SK-N-SH (cell line): ENCODE results near the gene CLEC20A. TPM values are rescaled to one million over a fixed set of nuclear protein-coding genes. Genes with fewer than 3 reads are reported as not detected.

ENCODE experiments used
- CTCF ChIA-PET: fragments of 300-600, 350-600 bp; formaldehyde crosslinking; extraction: SDS; loops from one replicate; lab custom pipeline; 2021; lab: Yijun Ruan, JAX
- POLR2A ChIA-PET: fragments of 350-600 bp; sonication (Branson Sonifier 250); formaldehyde crosslinking; extraction: SDS; loops from one replicate; lab custom pipeline; 2020; ENCODE audit warnings: antibody characterized with exemption, inconsistent platforms; lab: Yijun Ruan, JAX
- DNase-seq: peaks from one replicate; pipeline ENCODE4 v3.0.0; 2012
- H2AFZ ChIP-seq: fragments of 200-600 bp; sonication (generic); 2 replicates; pipeline ENCODE4 v1.8.1; 2016; ENCODE audit warnings: antibody characterized with exemption, mild to moderate bottlenecking, low read depth
- H3F3A ChIP-seq: fragments of 200-600 bp; sonication (generic); replicated peaks from 2 replicates; pipeline ENCODE3; 2016; ENCODE audit warnings: antibody characterized with exemption, mild to moderate bottlenecking; ENCODE audit not compliant: insufficient read depth
- H3K27ac ChIP-seq, 2 experiments: fragments of 200-500 bp in 1 of 2; fragments of 200-600 bp in 1 of 2; sonication (Bioruptor generic) in 1 of 2; sonication (generic), shearing (Covaris generic) in 1 of 2; 2 replicates each; pipeline versions ENCODE4 v1.5.1 to v1.6.1; 2014 to 2016; ENCODE audit warnings: low read depth in 2 of 2, inconsistent platforms in 1 of 2, low read length in 1 of 2, mild to moderate bottlenecking in 1 of 2, mixed read lengths in 1 of 2
- H3K27me3 ChIP-seq: fragments of 200-600 bp; sonication (generic), shearing (Covaris generic); 2 replicates; pipeline ENCODE4 v1.6.1; 2016; ENCODE audit warnings: mixed run types; ENCODE audit not compliant: insufficient read depth
- H3K36me3 ChIP-seq, 2 experiments: fragments of 200-500 bp in 1 of 2; fragments of 200-600 bp in 1 of 2; sonication (Bioruptor generic) in 1 of 2; sonication (generic) in 1 of 2; replicated peaks in 1 of 2; 2 replicates each; pipeline versions ENCODE3 to v1.5.1; 2014 to 2016; ENCODE audit warnings: low read length in 1 of 2, mild to moderate bottlenecking in 1 of 2; ENCODE audit not compliant: insufficient read depth in 2 of 2, control insufficient read depth in 1 of 2
- H3K4me1 ChIP-seq, 2 experiments: fragments of 200-500 bp in 1 of 2; fragments of 200-600 bp in 1 of 2; sonication (Bioruptor generic) in 1 of 2; sonication (generic), shearing (Covaris generic) in 1 of 2; 2 replicates each; pipeline versions ENCODE4 v1.5.1 to v1.6.1; 2014 to 2016; ENCODE audit warnings: low read depth in 1 of 2, low read length in 1 of 2, mixed run types in 1 of 2; ENCODE audit not compliant: insufficient read depth in 2 of 2, control insufficient read depth in 1 of 2
- H3K4me2 ChIP-seq: fragments of 200-600 bp; sonication (generic), shearing (Covaris generic); 2 replicates; pipeline ENCODE4 v1.6.1; 2017; ENCODE audit warnings: mixed run types
- H3K4me3 ChIP-seq, 2 experiments: fragments of 200-500 bp in 1 of 2; fragments of 200-600 bp in 1 of 2; sonication (Bioruptor generic) in 1 of 2; sonication (generic), shearing (Covaris generic) in 1 of 2; 2 replicates each; pipeline versions ENCODE4 v1.5.1 to v1.8.1; 2014 to 2016; ENCODE audit warnings: low read depth in 2 of 2, inconsistent platforms in 1 of 2, low read length in 1 of 2, mild to moderate bottlenecking in 1 of 2, mixed read lengths in 1 of 2, moderate library complexity in 1 of 2
- H3K79me2 ChIP-seq: fragments of 200-600 bp; sonication (generic); 2 replicates; pipeline ENCODE4 v1.8.1; 2017; ENCODE audit warnings: mild to moderate bottlenecking; ENCODE audit not compliant: insufficient read depth
- H3K9ac ChIP-seq: fragments of 200-600 bp; sonication (generic); 2 replicates; pipeline ENCODE4 v1.6.1; 2017; ENCODE audit warnings: mixed run types
- H3K9me2 ChIP-seq: fragments of 200-600 bp; sonication (generic); 2 replicates; pipeline ENCODE4 v1.6.1; 2017; ENCODE audit warnings: mixed run types
- H3K9me3 ChIP-seq: fragments of 200-600 bp; sonication (generic); 2 replicates; pipeline ENCODE4 v1.6.1; 2017; ENCODE audit warnings: mixed run types, mild to moderate bottlenecking, moderate library complexity
- H4K20me1 ChIP-seq: fragments of 200-600 bp; sonication (generic); 2 replicates; pipeline ENCODE4 v1.6.1; 2017; ENCODE audit warnings: mild to moderate bottlenecking, mixed run types; ENCODE audit not compliant: insufficient read depth
- ELF1 ChIP-seq: IDR thresholded peaks from 2 replicates; pipeline ENCODE4 v1.4.0; 2012
- NFIC ChIP-seq: IDR thresholded peaks from 2 replicates; pipeline ENCODE4 v1.4.0; 2012; ENCODE audit warnings: borderline replicate concordance
- NRF1 ChIP-seq: IDR thresholded peaks from 2 replicates; pipeline ENCODE4 v1.6.1; 2012; ENCODE audit warnings: low read depth, mild to moderate bottlenecking, low read length
- RCOR1 ChIP-seq: fragments of 150-350 bp; IDR thresholded peaks from 2 replicates; pipeline ENCODE4 v1.6.1; 2017; ENCODE audit warnings: antibody characterized with exemption, low read length
- REST ChIP-seq: IDR thresholded peaks from 2 replicates; pipeline ENCODE4 v1.6.1; 2012; ENCODE audit warnings: mild to moderate bottlenecking, low read depth, low read length, moderate library complexity
- SIN3A ChIP-seq: IDR thresholded peaks from 2 replicates; pipeline ENCODE4 v1.6.1; 2012; ENCODE audit warnings: low read depth, mild to moderate bottlenecking, low read length, moderate library complexity, borderline replicate concordance
- SMC3 ChIP-seq: IDR thresholded peaks from 2 replicates; pipeline ENCODE4 v1.6.1; 2012; ENCODE audit warnings: low read depth, low read length, improper control_type of control experiment
- WGBS: methylation state at CpG from one replicate; pipeline ENCODE4 v1.1.6; 2017; ENCODE audit warnings: low lambda C conversion rate; 5-methylcytosine and 5-hydroxymethylcytosine counted together
- polyA plus RNA-seq, 3 experiments: library from polyadenylated mRNA; depleted of rRNA; stranded (reverse); fragments of >200 nt; gene quantifications; 2 replicates each; pipeline ENCODE4 v1.2.3, GENCODE V29; 2012
- TF ChIP-seq, protein P1 (sequence below): fragments of 200-600 bp; sonication (generic); IDR thresholded peaks from 2 replicates; pipeline ENCODE4 v1.6.1; 2017; ENCODE audit warnings: antibody characterized with exemption, mild to moderate bottlenecking, moderate library complexity

Gene CLEC20A
- polyA plus RNA-seq, 1 of the 3 experiments (the other 2 are of a cell fraction): not detected

- ChIA-PET CTCF (interaction anchor here (0.6 to 3.6 kb wide), 30 partner anchors 9 to 502 kb away, joined by 3 to 24 read pairs (median 6); partner anchors contain the start of gene TEX35), POLR2A (no interaction called here)
- no peaks in the 10 kb centered on the region for H3K79me2 ChIP-seq
- no peaks in the 10 kb centered on the region for H3K4me1 ChIP-seq
- H3F3A ChIP-seq: no peaks in the 10 kb centered on the region
- DNase-seq: no peak
- H3K4me2 ChIP-seq: no peak overlapping the region
- TF ChIP-seq NFIC: no peak
- no peak for TF ChIP-seq ELF1
- no peak for TF ChIP-seq SMC3
- TF ChIP-seq NRF1: no peak
- TF ChIP-seq RCOR1: no peak
- TF ChIP-seq SIN3A: no peak
- TF ChIP-seq REST: no peak
- H2AFZ ChIP-seq: no peak overlapping the region
- H3K27me3 ChIP-seq: no peaks in the 10 kb centered on the region
- H4K20me1 ChIP-seq: no peaks in the 10 kb centered on the region
- H3K9me2 ChIP-seq: no peaks in the 10 kb centered on the region
- H3K27ac ChIP-seq: no peak overlapping the region
- H3K4me3 ChIP-seq: no peak overlapping the region
- no peaks in the 10 kb centered on the region for H3K36me3 ChIP-seq
- no peak overlapping the region for H3K9ac ChIP-seq
- WGBS: 72% methylated on average over 2 of the region's 10 CpGs
- no peaks in the 10 kb centered on the region for H3K9me3 ChIP-seq
Observed at GRCh38 chr1:178500936-178501554, 4.3 kb upstream of the CLEC20A start.

DNA sequence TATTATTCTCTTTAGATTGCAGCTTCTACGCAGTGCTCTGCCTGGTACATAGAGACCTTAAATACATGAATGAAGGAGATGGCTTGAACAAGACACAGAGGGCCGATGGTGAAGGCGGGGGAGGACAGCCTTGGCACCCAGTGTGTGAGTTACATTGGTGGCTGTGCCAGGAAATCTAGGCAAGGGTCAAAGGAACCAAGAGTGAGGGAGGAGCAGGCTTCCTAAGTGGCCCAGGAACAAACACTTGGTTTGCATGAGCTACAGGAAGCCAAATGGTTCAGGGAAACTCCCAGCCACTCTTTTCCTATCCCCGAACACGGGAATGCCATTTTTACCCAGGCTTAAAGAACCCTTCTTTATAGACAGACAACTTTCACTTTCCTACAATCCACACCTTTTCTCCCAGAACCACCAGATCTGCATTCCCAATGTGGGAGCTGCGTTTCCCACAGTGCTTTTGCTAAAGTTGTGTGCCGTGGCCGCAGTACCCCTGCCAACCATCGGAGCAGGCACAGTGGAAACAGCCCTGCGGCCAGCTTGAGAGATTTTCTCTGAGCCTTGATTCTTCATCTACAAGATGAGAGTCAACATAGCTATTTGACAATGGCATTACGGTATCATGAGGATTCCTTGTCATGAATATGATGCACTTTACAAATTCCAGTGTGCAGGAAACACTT lies 3.5 kb upstream of the CLEC20A start:
- H3K9me2 ChIP-seq: no peaks in the 10 kb centered on the region
- no peak for DNase-seq
- H3K36me3 ChIP-seq: no peaks in the 10 kb centered on the region
- H3K4me2 ChIP-seq: no peak overlapping the region
- no peaks in the 10 kb centered on the region for H3K9me3 ChIP-seq
- H3K4me1 ChIP-seq: no peaks in the 10 kb centered on the region
- WGBS: 92% methylated on average over 11 of the region's 11 CpGs
- no peaks in the 10 kb centered on the region for H3K27me3 ChIP-seq
- no peak overlapping the region for H3K9ac ChIP-seq
- POLR2A ChIA-PET: no interaction called here
- no peaks in the 10 kb centered on the region for H3K79me2 ChIP-seq
- H2AFZ ChIP-seq: no peak overlapping the region
- H3K4me3 ChIP-seq: no peak overlapping the region
- CTCF ChIA-PET: interaction anchor here (0.9 to 3.6 kb wide), 18 partner anchors 10 to 207 kb away, joined by 3 to 24 read pairs (median 13); no protein-coding TSS in a partner anchor
- H3K27ac ChIP-seq: no peak overlapping the region
- TF ChIP-seq, protein P1, sequence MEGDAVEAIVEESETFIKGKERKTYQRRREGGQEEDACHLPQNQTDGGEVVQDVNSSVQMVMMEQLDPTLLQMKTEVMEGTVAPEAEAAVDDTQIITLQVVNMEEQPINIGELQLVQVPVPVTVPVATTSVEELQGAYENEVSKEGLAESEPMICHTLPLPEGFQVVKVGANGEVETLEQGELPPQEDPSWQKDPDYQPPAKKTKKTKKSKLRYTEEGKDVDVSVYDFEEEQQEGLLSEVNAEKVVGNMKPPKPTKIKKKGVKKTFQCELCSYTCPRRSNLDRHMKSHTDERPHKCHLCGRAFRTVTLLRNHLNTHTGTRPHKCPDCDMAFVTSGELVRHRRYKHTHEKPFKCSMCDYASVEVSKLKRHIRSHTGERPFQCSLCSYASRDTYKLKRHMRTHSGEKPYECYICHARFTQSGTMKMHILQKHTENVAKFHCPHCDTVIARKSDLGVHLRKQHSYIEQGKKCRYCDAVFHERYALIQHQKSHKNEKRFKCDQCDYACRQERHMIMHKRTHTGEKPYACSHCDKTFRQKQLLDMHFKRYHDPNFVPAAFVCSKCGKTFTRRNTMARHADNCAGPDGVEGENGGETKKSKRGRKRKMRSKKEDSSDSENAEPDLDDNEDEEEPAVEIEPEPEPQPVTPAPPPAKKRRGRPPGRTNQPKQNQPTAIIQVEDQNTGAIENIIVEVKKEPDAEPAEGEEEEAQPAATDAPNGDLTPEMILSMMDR: peak; percentile 36; the same call in 1 of the 2 replicates
- TF ChIP-seq RCOR1: no peak
- H4K20me1 ChIP-seq: no peaks in the 10 kb centered on the region
- H3F3A ChIP-seq: no peaks in the 10 kb centered on the region
